Body of pancreas (tissue), 4 donors: ENCODE data around the gene PFAS. TPM values are rescaled to one million over a fixed set of nuclear protein-coding genes. Genes with fewer than 3 reads are reported as not detected.

Experiments used
- ATAC-seq: fragments of 150-250 bp; one replicate; pipeline ENCODE4 v1.9.1; 2016
- DNase-seq, 4 donors: peaks; one replicate each; pipeline ENCODE4 v3.0.0-alpha.2; 2019
- H3K27ac ChIP-seq, 4 donors: fragments of 200-600 bp; sonication (generic); 1 replicate in 3 of 4; 2 replicates in 1 of 4; pipeline versions ENCODE4 v1.5.1 to v1.6.1; 2016 to 2019; ENCODE audit warnings: mild to moderate bottlenecking in 1 of 4, mixed read lengths in 1 of 4, moderate library complexity in 1 of 4
- H3K27me3 ChIP-seq, 2 donors: fragments of 200-600 bp; sonication (generic); one replicate each; pipeline ENCODE4 v1.6.0; 2016; ENCODE audit warnings: mild to moderate bottlenecking in 1 of 2
- H3K36me3 ChIP-seq, 2 donors: fragments of 200-600 bp; sonication (generic); replicated peaks in 1 of 2; 2 replicates each; pipeline ENCODE4 v1.5.1; 2016; ENCODE audit warnings: low read depth in 2 of 2; ENCODE audit not compliant: insufficient read depth in 1 of 2
- H3K4me1 ChIP-seq: fragments of 200-600 bp; sonication (generic); one replicate; pipeline ENCODE4 v1.6.0; 2016
- H3K4me3 ChIP-seq, 2 donors: fragments of 200-600 bp; sonication (generic); 1 replicate in 1 of 2; 2 replicates in 1 of 2; pipeline ENCODE4 v1.5.1; 2016 to 2019
- H3K9me3 ChIP-seq, 3 donors: fragments of 200-600 bp; sonication (generic); 1 replicate in 2 of 3; 2 replicates in 1 of 3; pipeline ENCODE4 v1.5.1; 2016
- POLR2A ChIP-seq, 3 donors: fragments of 450-650 bp; IDR thresholded peaks; one replicate each; pipeline ENCODE4 v1.6.1; 2016; ENCODE audit warnings: antibody characterized with exemption in 3 of 3, mild to moderate bottlenecking in 2 of 3
- WGBS, 2 donors: methylation state at CpG; one replicate each; pipeline ENCODE4 v1.1.5; 2017; 5-methylcytosine and 5-hydroxymethylcytosine counted together
- intact Hi-C: fragments of 100-400 bp; cut with DNase I; formaldehyde crosslinking; loops from one replicate; pipeline ENCODE4 v1.15.1; 2023
- total RNA-seq, 2 donors: library from RNA; depleted of rRNA; stranded (reverse); fragments of >200 nt; gene quantifications; one replicate each; pipeline ENCODE4 v1.1.0, GENCODE V29; 2016
- TF ChIP-seq, protein P1 (sequence below), 7 experiments: fragments of 450-650 bp in 4 of 7; fragments of 200-600 bp in 3 of 7; sonication (generic) in 3 of 7; IDR thresholded peaks; one replicate each; pipeline ENCODE4 v1.5.1; 2016 to 2019; ENCODE audit warnings: antibody characterized with exemption in 7 of 7

The PFAS gene
- total RNA-seq, 2 donors from 2014 or later = 9.9 to 33.0 TPM

DNA sequence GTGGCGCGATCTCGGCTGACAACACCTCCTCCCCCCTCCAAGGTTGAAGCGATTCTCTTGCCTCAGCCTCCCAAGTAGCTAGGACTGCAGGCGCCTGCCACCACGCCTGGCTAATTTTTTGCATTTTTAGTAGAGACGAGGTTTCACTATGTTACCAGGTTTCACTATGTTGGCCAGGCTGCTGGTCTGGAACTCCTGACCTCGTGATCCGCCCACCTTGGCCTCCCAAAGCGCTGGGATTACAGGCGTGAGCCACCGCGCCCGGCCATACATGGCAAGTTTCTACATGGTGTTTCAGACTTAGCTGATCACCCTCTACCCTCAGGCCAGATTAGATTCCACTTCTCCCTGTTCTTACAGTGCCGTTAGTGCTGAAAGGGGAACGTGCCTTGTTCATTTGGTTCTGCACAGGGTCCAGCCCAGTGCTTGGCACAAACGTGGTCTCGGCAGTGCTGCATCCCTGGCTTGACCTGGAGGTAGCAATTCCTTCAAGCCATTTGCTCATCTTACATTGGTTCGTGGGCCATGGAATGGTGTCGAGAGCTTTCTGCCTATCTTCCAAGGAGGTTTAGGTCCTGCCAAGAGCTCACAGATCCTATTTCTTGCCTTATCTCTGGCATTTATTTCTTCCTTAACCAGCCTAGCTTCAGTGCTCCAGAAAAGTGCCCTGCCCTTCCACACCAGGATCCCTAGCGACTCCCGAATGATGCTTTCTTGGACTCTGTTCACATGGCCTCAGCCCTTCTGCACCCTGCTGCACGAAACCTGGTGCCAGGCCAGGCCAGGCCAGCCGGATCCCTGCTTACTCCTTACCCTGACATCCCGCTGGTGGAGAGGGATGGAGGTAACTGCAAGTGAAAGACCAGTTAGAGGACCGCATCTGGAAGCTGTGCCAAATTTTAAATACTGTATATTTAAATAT is 23.9 kb upstream of the PFAS start:
- Histone ChIP-seq H3K9me3 (no peaks in the 10 kb centered on the region), H3K27ac (no peak overlapping the region), H3K4me1 (peaks cover 35% of the 10 kb centered on the region), H3K4me3 (no peak overlapping the region), H3K27me3 (no peaks in the 10 kb centered on the region), H3K36me3 (peaks cover 0 to 6% of the 10 kb centered on the region in 2 donors)
- TF ChIP-seq POLR2A (IDR thresholded peaks at IDR 0.05) = no peak
- TF ChIP-seq, protein P1, sequence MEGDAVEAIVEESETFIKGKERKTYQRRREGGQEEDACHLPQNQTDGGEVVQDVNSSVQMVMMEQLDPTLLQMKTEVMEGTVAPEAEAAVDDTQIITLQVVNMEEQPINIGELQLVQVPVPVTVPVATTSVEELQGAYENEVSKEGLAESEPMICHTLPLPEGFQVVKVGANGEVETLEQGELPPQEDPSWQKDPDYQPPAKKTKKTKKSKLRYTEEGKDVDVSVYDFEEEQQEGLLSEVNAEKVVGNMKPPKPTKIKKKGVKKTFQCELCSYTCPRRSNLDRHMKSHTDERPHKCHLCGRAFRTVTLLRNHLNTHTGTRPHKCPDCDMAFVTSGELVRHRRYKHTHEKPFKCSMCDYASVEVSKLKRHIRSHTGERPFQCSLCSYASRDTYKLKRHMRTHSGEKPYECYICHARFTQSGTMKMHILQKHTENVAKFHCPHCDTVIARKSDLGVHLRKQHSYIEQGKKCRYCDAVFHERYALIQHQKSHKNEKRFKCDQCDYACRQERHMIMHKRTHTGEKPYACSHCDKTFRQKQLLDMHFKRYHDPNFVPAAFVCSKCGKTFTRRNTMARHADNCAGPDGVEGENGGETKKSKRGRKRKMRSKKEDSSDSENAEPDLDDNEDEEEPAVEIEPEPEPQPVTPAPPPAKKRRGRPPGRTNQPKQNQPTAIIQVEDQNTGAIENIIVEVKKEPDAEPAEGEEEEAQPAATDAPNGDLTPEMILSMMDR (IDR thresholded peaks at IDR 0.05) = no peak
- DNase-seq (no peak), ATAC-seq (no peak)
- intact Hi-C loops = no loop called here
- 88% methylated on average over 26 of the region's 26 CpGs for WGBS, 2 donors

DNA sequence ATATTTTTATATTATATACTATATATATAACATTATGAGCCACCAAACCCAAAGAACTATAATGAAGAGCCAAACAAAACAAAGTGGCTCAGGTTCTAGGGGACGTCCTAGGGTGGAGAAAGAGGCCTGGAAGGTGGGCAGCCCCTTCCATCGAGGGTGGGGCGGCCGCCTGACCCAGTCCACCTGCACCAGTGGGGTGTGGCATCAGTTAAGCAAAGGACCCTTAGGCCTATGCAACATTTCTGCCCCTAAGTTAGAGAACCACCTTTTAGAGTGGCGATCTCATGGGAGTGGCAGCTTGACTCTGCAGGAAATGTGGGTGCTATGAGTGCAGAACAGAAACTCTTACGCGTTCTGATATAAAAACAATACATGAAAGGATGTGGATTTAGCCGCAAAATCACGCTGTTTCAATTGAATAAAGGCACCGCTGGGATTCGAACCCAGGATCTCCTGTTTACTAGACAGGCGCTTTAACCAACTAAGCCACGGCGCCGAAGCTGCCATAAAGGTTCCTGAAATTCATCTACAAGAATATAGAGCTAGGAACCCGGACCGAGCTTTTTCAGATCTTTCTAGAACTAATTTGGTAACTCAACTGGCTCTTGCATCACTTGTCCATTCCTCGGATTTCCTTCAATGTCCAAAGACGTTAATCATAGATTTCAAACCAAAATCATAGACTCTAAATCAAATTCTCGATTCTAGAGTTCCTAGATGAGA is 23.1 kb upstream of the PFAS start:
- intact Hi-C loops = no loop called here
- ATAC-seq (no peak), DNase-seq (peak; percentile 56 to 67 (median 63))
- Histone ChIP-seq H3K9me3 (no peaks in the 10 kb centered on the region), H3K4me3 (no peak overlapping the region), H3K4me1 (peaks cover 29% of the 10 kb centered on the region), H3K27ac (peak overlapping the region in 3 of 4 donors; percentile 52 to 70 (median 69)), H3K36me3 (peaks cover 3 to 6% of the 10 kb centered on the region in 2 donors), H3K27me3 (no peaks in the 10 kb centered on the region)
- no peak for TF ChIP-seq POLR2A (IDR thresholded peaks at IDR 0.05)
- TF ChIP-seq, protein P1 (IDR thresholded peaks at IDR 0.05) = no peak
- WGBS, 2 donors = 41 to 44% methylated on average over 20 of the region's 20 CpGs

DNA sequence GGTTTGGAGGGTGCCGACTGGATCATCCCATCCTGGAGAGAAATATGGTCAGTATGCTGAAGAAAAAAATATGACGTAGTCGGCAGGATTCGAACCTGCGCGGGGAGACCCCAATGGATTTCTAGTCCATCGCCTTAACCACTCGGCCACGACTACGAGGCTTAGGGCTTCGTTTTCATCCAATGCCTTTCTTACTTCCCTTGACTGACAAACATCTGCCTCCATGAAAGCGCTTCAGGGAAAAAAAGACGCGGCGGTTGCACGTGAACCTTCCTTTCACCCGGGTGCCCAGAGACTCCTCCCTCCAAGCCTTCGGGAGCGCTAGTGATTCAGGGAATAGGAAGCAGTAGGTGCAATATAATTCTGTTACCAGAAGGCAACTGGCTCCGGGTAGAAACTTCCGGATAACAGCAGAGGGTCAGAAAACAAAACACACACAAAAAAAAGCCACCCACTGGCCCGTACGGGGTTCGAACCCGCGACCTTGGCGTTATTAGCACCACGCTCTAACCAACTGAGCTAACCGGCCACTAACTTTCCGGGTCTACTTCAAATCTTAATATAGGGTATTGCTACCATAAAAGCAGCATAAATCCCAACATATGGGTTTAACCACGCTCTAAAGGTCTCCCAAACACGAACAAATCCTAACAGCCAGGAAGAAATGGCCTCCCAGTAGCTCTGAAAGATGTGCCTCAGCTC is 22.4 kb upstream of the PFAS start:
- H3K27ac ChIP-seq = peak overlapping the region in 3 of 4 donors; percentile 52 to 70 (median 69)
- ATAC-seq (peak; percentile 16), DNase-seq (peak; percentile 68 to 82 (median 78))
- peaks cover 24% of the 10 kb centered on the region for H3K4me1 ChIP-seq
- 11 to 14% methylated on average over 31 to 32 of the region's 32 CpGs for WGBS, 2 donors
- no peaks in the 10 kb centered on the region for H3K27me3 ChIP-seq
- H3K4me3 ChIP-seq = no peak overlapping the region
- H3K36me3 ChIP-seq = peaks cover 8 to 12% of the 10 kb centered on the region in 2 donors
- no peaks in the 10 kb centered on the region for H3K9me3 ChIP-seq
- intact Hi-C loops = no loop called here
- peak in 2 of 3 donors; percentile 45 to 60 for TF ChIP-seq POLR2A (IDR thresholded peaks at IDR 0.05)
- TF ChIP-seq, protein P1 (IDR thresholded peaks at IDR 0.05) = peak in 1 of 7 experiments; percentile 1

DNA sequence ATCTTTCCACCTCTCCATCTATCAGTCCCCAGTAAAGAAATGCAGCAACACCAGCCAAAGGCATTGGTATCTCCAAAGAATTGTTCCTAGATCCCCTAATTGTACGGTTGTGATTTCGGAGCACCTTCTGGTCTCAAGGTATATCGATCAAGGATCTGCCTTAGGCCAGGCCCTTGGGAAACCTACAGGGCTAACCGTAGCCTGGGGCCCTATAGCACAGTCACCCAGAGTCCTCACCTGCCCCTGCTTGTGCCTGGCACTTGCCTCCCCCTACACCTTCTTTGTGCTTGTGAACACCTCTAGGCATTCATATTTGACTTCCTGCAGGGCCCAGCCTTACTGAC is 21.9 kb upstream of the PFAS start:
- no peak for ATAC-seq
- Histone ChIP-seq H3K4me1 (peaks cover 22% of the 10 kb centered on the region), H3K27me3 (no peaks in the 10 kb centered on the region), H3K9me3 (no peaks in the 10 kb centered on the region), H3K36me3 (peaks cover 11 to 15% of the 10 kb centered on the region in 2 donors), H3K27ac (peak overlapping the region in 2 of 4 donors; percentile 69 to 70), H3K4me3 (no peak overlapping the region)
- WGBS, 2 donors = 77 to 91% methylated on average over 4 of the region's 4 CpGs
- TF ChIP-seq POLR2A (IDR thresholded peaks at IDR 0.05) = no peak
- TF ChIP-seq, protein P1 (IDR thresholded peaks at IDR 0.05) = no peak
- intact Hi-C loops = no loop called here
- no peak for DNase-seq
